Liver (tissue), 9 donors: ENCODE data around the gene IGF2R. TPM values are rescaled to one million over a fixed set of nuclear protein-coding genes. Genes with fewer than 3 reads are reported as not detected.

Experiments used
- DNase-seq: peaks from one replicate; pipeline ENCODE4 v3.0.0-alpha.2; 2017; ENCODE audit warnings: low spot score
- H3K27ac ChIP-seq, 2 donors: one replicate each; pipeline ENCODE4 v1.7.0; 2013; ENCODE audit warnings: inconsistent platforms in 2 of 2, low read length in 2 of 2, control low read depth in 1 of 2, low read depth in 1 of 2, mild to moderate bottlenecking in 1 of 2
- H3K27me3 ChIP-seq, 4 donors: one replicate each; pipeline versions ENCODE4 v1.6.1 to v1.7.0; 2013; ENCODE audit warnings: low read length in 3 of 4, inconsistent platforms in 1 of 4, mild to moderate bottlenecking in 1 of 4, moderate library complexity in 1 of 4; ENCODE audit not compliant: control insufficient read depth in 4 of 4, insufficient read depth in 4 of 4
- H3K36me3 ChIP-seq, 4 donors: one replicate each; pipeline versions ENCODE4 v1.6.1 to v1.7.0; 2013; ENCODE audit warnings: low read length in 3 of 4, mild to moderate bottlenecking in 3 of 4, low read depth in 1 of 4, moderate library complexity in 1 of 4; ENCODE audit not compliant: control insufficient read depth in 4 of 4, insufficient read depth in 3 of 4
- H3K4me1 ChIP-seq, 4 donors: one replicate each; pipeline versions ENCODE4 v1.6.1 to v1.7.0; 2013; ENCODE audit warnings: low read length in 3 of 4, mild to moderate bottlenecking in 3 of 4, moderate library complexity in 1 of 4; ENCODE audit not compliant: control insufficient read depth in 4 of 4, insufficient read depth in 4 of 4
- H3K4me3 ChIP-seq, 3 donors: one replicate each; pipeline versions ENCODE4 v1.6.1 to v1.7.0; 2013; ENCODE audit warnings: low read length in 3 of 3, control low read depth in 1 of 3, low read depth in 1 of 3, mild to moderate bottlenecking in 1 of 3
- H3K9ac ChIP-seq, 2 donors: one replicate each; pipeline ENCODE4 v1.7.0; 2013; ENCODE audit warnings: low read length in 2 of 2, mild to moderate bottlenecking in 2 of 2, moderate library complexity in 2 of 2, control low read depth in 1 of 2, low read depth in 1 of 2
- H3K9me3 ChIP-seq, 4 donors: one replicate each; pipeline versions ENCODE4 v1.6.1 to v1.7.0; 2013; ENCODE audit warnings: low read length in 3 of 4; ENCODE audit not compliant: control insufficient read depth in 4 of 4
- EGR1 ChIP-seq, 2 donors: IDR thresholded peaks; 2 replicates each; pipeline ENCODE4 v1.6.1; 2016 to 2018; ENCODE audit warnings: antibody characterized with exemption in 2 of 2, low read depth in 2 of 2
- FOXA1 ChIP-seq: IDR thresholded peaks from 2 replicates; pipeline ENCODE4 v1.6.1; 2016; ENCODE audit warnings: antibody characterized with exemption
- FOXA2 ChIP-seq: IDR thresholded peaks from 2 replicates; pipeline ENCODE4 v1.6.1; 2016; ENCODE audit warnings: antibody characterized with exemption
- GABPA ChIP-seq, 2 donors: IDR thresholded peaks in 1 of 2; conservative IDR thresholded peaks in 1 of 2; 2 replicates each; pipeline ENCODE4 v1.6.1; 2016; ENCODE audit warnings: antibody characterized with exemption in 2 of 2, mild to moderate bottlenecking in 1 of 2, moderate library complexity in 1 of 2
- HNF4A ChIP-seq, 2 donors: conservative IDR thresholded peaks; 2 replicates each; pipeline ENCODE4 v1.6.1; 2016; ENCODE audit warnings: antibody characterized with exemption in 2 of 2, mild to moderate bottlenecking in 2 of 2
- HNF4G ChIP-seq: IDR thresholded peaks from 2 replicates; pipeline ENCODE4 v1.6.1; 2016; ENCODE audit warnings: antibody characterized with exemption
- JUND ChIP-seq, 2 donors: IDR thresholded peaks; 2 replicates each; pipeline ENCODE4 v1.6.1; 2016; ENCODE audit warnings: antibody characterized with exemption in 2 of 2
- NR2F2 ChIP-seq: IDR thresholded peaks from 2 replicates; pipeline ENCODE4 v1.6.1; 2016; ENCODE audit warnings: antibody characterized with exemption
- RAD21 ChIP-seq, 2 donors: IDR thresholded peaks; 2 replicates each; pipeline ENCODE4 v1.6.1; 2016; ENCODE audit warnings: antibody characterized with exemption in 2 of 2, mild to moderate bottlenecking in 2 of 2
- RXRA ChIP-seq, 2 donors: IDR thresholded peaks; 2 replicates each; pipeline ENCODE4 v1.6.1; 2017 to 2018; ENCODE audit warnings: antibody characterized with exemption in 2 of 2, mild to moderate bottlenecking in 1 of 2
- SP1 ChIP-seq: IDR thresholded peaks from 2 replicates; pipeline ENCODE4 v1.6.1; 2018; ENCODE audit warnings: antibody characterized with exemption, mild to moderate bottlenecking
- TAF1 ChIP-seq: conservative IDR thresholded peaks from 2 replicates; pipeline ENCODE4 v1.6.1; 2016; ENCODE audit warnings: antibody characterized with exemption, mild to moderate bottlenecking
- YY1 ChIP-seq: IDR thresholded peaks from 2 replicates; pipeline ENCODE4 v1.6.1; 2016; ENCODE audit warnings: antibody characterized with exemption, mild to moderate bottlenecking
- WGBS: extraction: QIAGEN DNeasy Blood & Tissue Kit; methylation state at CpG from one replicate; pipeline ENCODE4 v1.1.7; 2013; 5-methylcytosine and 5-hydroxymethylcytosine counted together
- polyA plus RNA-seq, 2 donors: library from polyadenylated mRNA; stranded (reverse) in 1 of 2; unstranded in 1 of 2; fragments of 200-250 nt in 1 of 2; fragments of >200 nt in 1 of 2; fragmentation: Nextera tagmentation in 1 of 2; extraction: Ambion mirVana in 1 of 2; gene quantifications; one replicate each; pipeline versions ENCODE4 v1.2.1 to v1.2.3, GENCODE V29; 2013 to 2015
- total RNA-seq, 2 donors: library from RNA; depleted of rRNA; stranded (reverse); fragments of >200 nt; gene quantifications; one replicate each; pipeline ENCODE4 v1.2.3, GENCODE V29; 2014
- TF ChIP-seq, protein P1 (sequence below): fragments of 150-350 bp; IDR thresholded peaks from 2 replicates; pipeline ENCODE4 v1.5.1; 2017; ENCODE audit warnings: improper control_type of control experiment, low read depth, low read length; ENCODE audit not compliant: missing input control
- TF ChIP-seq, protein P2 (sequence below): IDR thresholded peaks from 2 replicates; pipeline ENCODE4 v1.6.1; 2016; ENCODE audit warnings: antibody characterized with exemption
- TF ChIP-seq, protein P3 (sequence below): IDR thresholded peaks from 2 replicates; pipeline ENCODE4 v1.6.1; 2016; ENCODE audit warnings: antibody characterized with exemption
- TF ChIP-seq, protein P4 (sequence below): IDR thresholded peaks from 2 replicates; pipeline ENCODE4 v1.6.1; 2016; ENCODE audit warnings: antibody characterized with exemption
- TF ChIP-seq, protein P5 (sequence below): IDR thresholded peaks from 2 replicates; pipeline ENCODE4 v1.6.1; 2016; ENCODE audit warnings: antibody characterized with exemption, mild to moderate bottlenecking
- donor health status: healthy.
- donor health status: healthy.
- donor health status: healthy.
- donor health status: healthy.
- donor health status: healthy.

The IGF2R gene
- total and polyA plus RNA-seq, 4 donors = 16.6 to 84.9 (median 45.7) TPM

DNA sequence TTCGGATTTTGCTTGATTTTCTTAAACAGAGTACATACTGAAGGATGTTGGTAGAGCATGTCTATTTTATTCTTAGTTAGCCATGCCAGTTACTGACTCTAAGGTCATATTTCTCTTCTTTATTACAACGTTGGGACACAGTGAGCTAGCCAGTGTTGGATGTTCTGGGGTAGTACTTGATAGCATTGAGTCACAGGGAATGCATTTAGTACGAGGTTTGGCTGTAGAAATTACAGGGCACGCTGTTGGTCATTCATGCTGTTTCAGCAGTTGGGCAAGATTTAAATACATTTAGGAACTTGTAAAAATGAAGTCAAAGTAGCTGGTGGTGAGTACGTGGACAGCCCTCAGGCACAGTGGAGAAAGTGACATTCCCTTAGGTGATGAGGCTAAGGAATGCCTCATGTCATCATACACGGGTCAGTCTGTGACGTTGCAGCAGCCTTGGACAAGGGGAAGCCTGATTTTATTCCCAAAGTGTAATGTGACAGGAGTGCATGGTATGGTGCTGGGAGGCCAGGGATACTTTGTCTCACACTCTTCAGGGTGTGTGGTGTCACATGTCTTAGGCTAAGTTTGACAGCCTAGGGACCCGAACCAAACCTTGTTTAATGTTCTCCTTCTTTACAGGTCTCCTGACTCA, 95.0 kb downstream of the IGF2R start:
- H3K4me1 ChIP-seq = peaks cover 5 to 27% (median 12%) of the 10 kb centered on the region in 4 donors
- no peaks in the 10 kb centered on the region for H3K27me3 ChIP-seq
- no peak overlapping the region for H3K9ac ChIP-seq
- DNase-seq = no peak
- H3K4me3 ChIP-seq = no peak overlapping the region
- TF ChIP-seq GABPA (IDR thresholded peaks at IDR 0.05 in 1 of 2, conservative IDR thresholded peaks at IDR 0.05 in 1 of 2) (no peak), SP1 (no peak), FOXA1 (no peak)
- TF ChIP-seq, protein P1, sequence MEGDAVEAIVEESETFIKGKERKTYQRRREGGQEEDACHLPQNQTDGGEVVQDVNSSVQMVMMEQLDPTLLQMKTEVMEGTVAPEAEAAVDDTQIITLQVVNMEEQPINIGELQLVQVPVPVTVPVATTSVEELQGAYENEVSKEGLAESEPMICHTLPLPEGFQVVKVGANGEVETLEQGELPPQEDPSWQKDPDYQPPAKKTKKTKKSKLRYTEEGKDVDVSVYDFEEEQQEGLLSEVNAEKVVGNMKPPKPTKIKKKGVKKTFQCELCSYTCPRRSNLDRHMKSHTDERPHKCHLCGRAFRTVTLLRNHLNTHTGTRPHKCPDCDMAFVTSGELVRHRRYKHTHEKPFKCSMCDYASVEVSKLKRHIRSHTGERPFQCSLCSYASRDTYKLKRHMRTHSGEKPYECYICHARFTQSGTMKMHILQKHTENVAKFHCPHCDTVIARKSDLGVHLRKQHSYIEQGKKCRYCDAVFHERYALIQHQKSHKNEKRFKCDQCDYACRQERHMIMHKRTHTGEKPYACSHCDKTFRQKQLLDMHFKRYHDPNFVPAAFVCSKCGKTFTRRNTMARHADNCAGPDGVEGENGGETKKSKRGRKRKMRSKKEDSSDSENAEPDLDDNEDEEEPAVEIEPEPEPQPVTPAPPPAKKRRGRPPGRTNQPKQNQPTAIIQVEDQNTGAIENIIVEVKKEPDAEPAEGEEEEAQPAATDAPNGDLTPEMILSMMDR = no peak
- TF ChIP-seq, protein P2, sequence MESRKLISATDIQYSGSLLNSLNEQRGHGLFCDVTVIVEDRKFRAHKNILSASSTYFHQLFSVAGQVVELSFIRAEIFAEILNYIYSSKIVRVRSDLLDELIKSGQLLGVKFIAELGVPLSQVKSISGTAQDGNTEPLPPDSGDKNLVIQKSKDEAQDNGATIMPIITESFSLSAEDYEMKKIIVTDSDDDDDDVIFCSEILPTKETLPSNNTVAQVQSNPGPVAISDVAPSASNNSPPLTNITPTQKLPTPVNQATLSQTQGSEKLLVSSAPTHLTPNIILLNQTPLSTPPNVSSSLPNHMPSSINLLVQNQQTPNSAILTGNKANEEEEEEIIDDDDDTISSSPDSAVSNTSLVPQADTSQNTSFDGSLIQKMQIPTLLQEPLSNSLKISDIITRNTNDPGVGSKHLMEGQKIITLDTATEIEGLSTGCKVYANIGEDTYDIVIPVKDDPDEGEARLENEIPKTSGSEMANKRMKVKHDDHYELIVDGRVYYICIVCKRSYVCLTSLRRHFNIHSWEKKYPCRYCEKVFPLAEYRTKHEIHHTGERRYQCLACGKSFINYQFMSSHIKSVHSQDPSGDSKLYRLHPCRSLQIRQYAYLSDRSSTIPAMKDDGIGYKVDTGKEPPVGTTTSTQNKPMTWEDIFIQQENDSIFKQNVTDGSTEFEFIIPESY = no peak
- H3K9me3 ChIP-seq = no peaks in the 10 kb centered on the region
- peak overlapping the region; percentile 91 to 93 for H3K27ac ChIP-seq
- peaks cover 14 to 55% (median 48%) of the 10 kb centered on the region in 4 donors for H3K36me3 ChIP-seq
- 92% methylated on average over 8 of the region's 8 CpGs for WGBS

DNA sequence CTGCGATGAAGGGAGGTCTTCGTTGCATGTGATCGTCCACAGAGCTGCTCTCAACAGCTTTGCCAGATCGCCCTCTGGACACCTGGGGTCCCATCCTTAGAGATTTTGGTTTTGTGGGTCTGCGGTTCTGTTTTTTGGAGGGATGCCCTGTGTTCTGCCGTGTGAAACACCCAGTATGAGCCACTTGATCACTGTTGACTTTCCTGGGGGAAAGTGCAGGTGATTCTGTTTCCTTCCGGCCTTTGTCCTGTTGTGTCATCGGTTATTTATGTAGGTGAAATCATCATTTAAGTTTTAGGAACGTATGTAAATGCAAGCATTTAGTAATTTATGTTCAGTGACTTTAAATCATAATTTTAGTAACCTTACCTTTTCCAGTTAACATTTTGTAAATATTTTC, 96.3 kb downstream of the IGF2R start:
- Histone ChIP-seq H3K4me1 (peaks cover 0 to 21% (median 6%) of the 10 kb centered on the region in 4 donors), H3K9me3 (no peaks in the 10 kb centered on the region), H3K4me3 (no peak overlapping the region), H3K36me3 (peaks cover 12 to 55% (median 50%) of the 10 kb centered on the region in 4 donors), H3K27me3 (no peaks in the 10 kb centered on the region), H3K27ac (peak overlapping the region; percentile 91 to 93), H3K9ac (peak overlapping the region; percentile 22 to 32)
- DNase-seq = no peak
- TF ChIP-seq, protein P3, sequence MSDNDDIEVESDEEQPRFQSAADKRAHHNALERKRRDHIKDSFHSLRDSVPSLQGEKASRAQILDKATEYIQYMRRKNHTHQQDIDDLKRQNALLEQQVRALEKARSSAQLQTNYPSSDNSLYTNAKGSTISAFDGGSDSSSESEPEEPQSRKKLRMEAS = peak; percentile 71
- TF ChIP-seq GABPA (IDR thresholded peaks at IDR 0.05 in 1 of 2, conservative IDR thresholded peaks at IDR 0.05 in 1 of 2) = peak in 1 of 2 donors; percentile 83
- peak; percentile 93 for TF ChIP-seq FOXA2
- peak; percentile 83 for TF ChIP-seq HNF4G
- peak; percentile 55 to 81 for TF ChIP-seq RXRA (IDR thresholded peaks at IDR 0.05)
- TF ChIP-seq FOXA1 = peak; percentile 93
- TF ChIP-seq, protein P1 = no peak
- TF ChIP-seq, protein P4, sequence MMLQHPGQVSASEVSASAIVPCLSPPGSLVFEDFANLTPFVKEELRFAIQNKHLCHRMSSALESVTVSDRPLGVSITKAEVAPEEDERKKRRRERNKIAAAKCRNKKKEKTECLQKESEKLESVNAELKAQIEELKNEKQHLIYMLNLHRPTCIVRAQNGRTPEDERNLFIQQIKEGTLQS = peak; percentile 82
- TF ChIP-seq EGR1 (IDR thresholded peaks at IDR 0.05; ENCODE audit: low read depth in 2 of 2) = peak; percentile 20 to 57
- peak; percentile 64 for TF ChIP-seq YY1
- TF ChIP-seq, protein P5, sequence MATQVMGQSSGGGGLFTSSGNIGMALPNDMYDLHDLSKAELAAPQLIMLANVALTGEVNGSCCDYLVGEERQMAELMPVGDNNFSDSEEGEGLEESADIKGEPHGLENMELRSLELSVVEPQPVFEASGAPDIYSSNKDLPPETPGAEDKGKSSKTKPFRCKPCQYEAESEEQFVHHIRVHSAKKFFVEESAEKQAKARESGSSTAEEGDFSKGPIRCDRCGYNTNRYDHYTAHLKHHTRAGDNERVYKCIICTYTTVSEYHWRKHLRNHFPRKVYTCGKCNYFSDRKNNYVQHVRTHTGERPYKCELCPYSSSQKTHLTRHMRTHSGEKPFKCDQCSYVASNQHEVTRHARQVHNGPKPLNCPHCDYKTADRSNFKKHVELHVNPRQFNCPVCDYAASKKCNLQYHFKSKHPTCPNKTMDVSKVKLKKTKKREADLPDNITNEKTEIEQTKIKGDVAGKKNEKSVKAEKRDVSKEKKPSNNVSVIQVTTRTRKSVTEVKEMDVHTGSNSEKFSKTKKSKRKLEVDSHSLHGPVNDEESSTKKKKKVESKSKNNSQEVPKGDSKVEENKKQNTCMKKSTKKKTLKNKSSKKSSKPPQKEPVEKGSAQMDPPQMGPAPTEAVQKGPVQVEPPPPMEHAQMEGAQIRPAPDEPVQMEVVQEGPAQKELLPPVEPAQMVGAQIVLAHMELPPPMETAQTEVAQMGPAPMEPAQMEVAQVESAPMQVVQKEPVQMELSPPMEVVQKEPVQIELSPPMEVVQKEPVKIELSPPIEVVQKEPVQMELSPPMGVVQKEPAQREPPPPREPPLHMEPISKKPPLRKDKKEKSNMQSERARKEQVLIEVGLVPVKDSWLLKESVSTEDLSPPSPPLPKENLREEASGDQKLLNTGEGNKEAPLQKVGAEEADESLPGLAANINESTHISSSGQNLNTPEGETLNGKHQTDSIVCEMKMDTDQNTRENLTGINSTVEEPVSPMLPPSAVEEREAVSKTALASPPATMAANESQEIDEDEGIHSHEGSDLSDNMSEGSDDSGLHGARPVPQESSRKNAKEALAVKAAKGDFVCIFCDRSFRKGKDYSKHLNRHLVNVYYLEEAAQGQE = peak; percentile 79
- peak; percentile 82 for TF ChIP-seq SP1
- no peak for TF ChIP-seq NR2F2
- TF ChIP-seq, protein P2 = no peak
- TF ChIP-seq JUND (IDR thresholded peaks at IDR 0.05) = peak; percentile 89 to 93
- peak; percentile 94 to 97 for TF ChIP-seq HNF4A (conservative IDR thresholded peaks at IDR 0.05)
- peak; percentile 34 to 35 for TF ChIP-seq RAD21 (IDR thresholded peaks at IDR 0.05)
- TF ChIP-seq TAF1 = no peak
- WGBS = 50% methylated on average over 9 of the region's 9 CpGs
